Measurements from ENCODE around the gene TCEA3. TPM values are rescaled to one million over a fixed set of nuclear protein-coding genes. Genes with fewer than 3 reads are reported as not detected.

TCEA3 gene
- total RNA-seq, 2 experiments from 2014 or later = 7.0 to 8.3 TPM

GRCh38 chr1:23403735-23404486, 20.6 kb downstream of the TCEA3 start:
- TF ChIP-seq, protein P1, sequence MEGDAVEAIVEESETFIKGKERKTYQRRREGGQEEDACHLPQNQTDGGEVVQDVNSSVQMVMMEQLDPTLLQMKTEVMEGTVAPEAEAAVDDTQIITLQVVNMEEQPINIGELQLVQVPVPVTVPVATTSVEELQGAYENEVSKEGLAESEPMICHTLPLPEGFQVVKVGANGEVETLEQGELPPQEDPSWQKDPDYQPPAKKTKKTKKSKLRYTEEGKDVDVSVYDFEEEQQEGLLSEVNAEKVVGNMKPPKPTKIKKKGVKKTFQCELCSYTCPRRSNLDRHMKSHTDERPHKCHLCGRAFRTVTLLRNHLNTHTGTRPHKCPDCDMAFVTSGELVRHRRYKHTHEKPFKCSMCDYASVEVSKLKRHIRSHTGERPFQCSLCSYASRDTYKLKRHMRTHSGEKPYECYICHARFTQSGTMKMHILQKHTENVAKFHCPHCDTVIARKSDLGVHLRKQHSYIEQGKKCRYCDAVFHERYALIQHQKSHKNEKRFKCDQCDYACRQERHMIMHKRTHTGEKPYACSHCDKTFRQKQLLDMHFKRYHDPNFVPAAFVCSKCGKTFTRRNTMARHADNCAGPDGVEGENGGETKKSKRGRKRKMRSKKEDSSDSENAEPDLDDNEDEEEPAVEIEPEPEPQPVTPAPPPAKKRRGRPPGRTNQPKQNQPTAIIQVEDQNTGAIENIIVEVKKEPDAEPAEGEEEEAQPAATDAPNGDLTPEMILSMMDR (IDR thresholded peaks at IDR 0.05) = peak; percentile 87
- Mint-ChIP-seq H3K4me3 (no peak overlapping the region), H3K36me3 (ENCODE audit: low read depth) (no peaks in the 10 kb centered on the region), H3K4me1 (ENCODE audit: low read depth) (peaks cover 4% of the 10 kb centered on the region), H3K9me3 (no peaks in the 10 kb centered on the region), H3K27me3 (no peaks in the 10 kb centered on the region), H3K27ac (no peak overlapping the region)
- CTCF ChIA-PET = interaction anchor here (0.6 to 3.7 kb wide), 45 partner anchors 9 to 269 kb away, joined by 3 to 22 read pairs (median 4); partner anchors contain the start of genes HNRNPR and TCEA3
- POLR2A ChIA-PET = interaction anchor here (0.9 to 2.3 kb wide), 6 partner anchors 21 to 65 kb away, joined by 3 to 16 read pairs (median 4); partner anchors contain the start of genes HNRNPR and TCEA3
- DNase-seq (peak; percentile 93), ATAC-seq (peak; percentile 99)
- intact Hi-C loops (cut with micrococcal nuclease) = no loop called here

DNA sequence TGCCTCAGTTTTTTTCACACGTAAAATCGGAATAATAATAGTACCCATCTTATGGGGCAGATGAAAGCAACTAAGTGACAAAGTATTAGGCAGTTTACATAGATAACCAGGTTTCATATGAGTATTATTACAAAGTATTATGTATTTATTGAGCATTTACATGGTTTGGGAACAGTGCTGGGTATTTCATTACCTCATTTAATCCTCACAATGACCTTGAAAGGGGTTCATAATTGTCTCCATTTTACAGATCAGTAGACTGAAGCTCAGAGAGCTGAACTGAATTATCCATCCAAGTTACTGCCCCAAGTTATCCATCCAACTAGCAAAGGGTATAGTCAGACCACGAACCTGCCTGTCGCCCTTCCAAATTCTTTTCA, 21.2 kb downstream of the TCEA3 start:
- POLR2A ChIA-PET = interaction anchor here (0.9 to 2.3 kb wide), 5 partner anchors 31 to 65 kb away, joined by 3 to 16 read pairs (median 4); partner anchors contain the start of gene HNRNPR
- Mint-ChIP-seq H3K4me3 (no peak overlapping the region), H3K4me1 (ENCODE audit: low read depth) (peaks cover 4% of the 10 kb centered on the region), H3K27me3 (no peaks in the 10 kb centered on the region), H3K27ac (no peak overlapping the region), H3K36me3 (ENCODE audit: low read depth) (no peaks in the 10 kb centered on the region), H3K9me3 (no peaks in the 10 kb centered on the region)
- intact Hi-C loops (cut with micrococcal nuclease) = no loop called here
- ATAC-seq (no peak), DNase-seq (no peak)
- CTCF ChIA-PET = interaction anchor here (0.6 to 3.7 kb wide), 35 partner anchors 10 to 270 kb away, joined by 3 to 22 read pairs (median 5); partner anchors contain the start of genes HNRNPR and TCEA3
- TF ChIP-seq, protein P1 (IDR thresholded peaks at IDR 0.05) = no peak

- Mint-ChIP-seq H3K4me1 (ENCODE audit: low read depth) (peaks cover 4% of the 10 kb centered on the region), H3K27me3 (no peaks in the 10 kb centered on the region), H3K4me3 (no peak overlapping the region), H3K36me3 (ENCODE audit: low read depth) (no peaks in the 10 kb centered on the region), H3K27ac (no peak overlapping the region), H3K9me3 (no peaks in the 10 kb centered on the region)
- POLR2A ChIA-PET = interaction anchor here (1.0 to 2.3 kb wide), 3 partner anchors 35 to 65 kb away, joined by 4 to 16 read pairs (median 5); partner anchors contain the start of gene HNRNPR
- no peak for ATAC-seq
- intact Hi-C loops (cut with micrococcal nuclease) = no loop called here
- CTCF ChIA-PET = interaction anchor here (0.7 to 3.7 kb wide), 20 partner anchors 10 to 197 kb away, joined by 3 to 22 read pairs (median 7); partner anchors contain the start of gene HNRNPR
- DNase-seq = no peak
- TF ChIP-seq, protein P1 (IDR thresholded peaks at IDR 0.05) = no peak
Measured at GRCh38 chr1:23403038-23403336, 21.6 kb downstream of the TCEA3 start.

DNA sequence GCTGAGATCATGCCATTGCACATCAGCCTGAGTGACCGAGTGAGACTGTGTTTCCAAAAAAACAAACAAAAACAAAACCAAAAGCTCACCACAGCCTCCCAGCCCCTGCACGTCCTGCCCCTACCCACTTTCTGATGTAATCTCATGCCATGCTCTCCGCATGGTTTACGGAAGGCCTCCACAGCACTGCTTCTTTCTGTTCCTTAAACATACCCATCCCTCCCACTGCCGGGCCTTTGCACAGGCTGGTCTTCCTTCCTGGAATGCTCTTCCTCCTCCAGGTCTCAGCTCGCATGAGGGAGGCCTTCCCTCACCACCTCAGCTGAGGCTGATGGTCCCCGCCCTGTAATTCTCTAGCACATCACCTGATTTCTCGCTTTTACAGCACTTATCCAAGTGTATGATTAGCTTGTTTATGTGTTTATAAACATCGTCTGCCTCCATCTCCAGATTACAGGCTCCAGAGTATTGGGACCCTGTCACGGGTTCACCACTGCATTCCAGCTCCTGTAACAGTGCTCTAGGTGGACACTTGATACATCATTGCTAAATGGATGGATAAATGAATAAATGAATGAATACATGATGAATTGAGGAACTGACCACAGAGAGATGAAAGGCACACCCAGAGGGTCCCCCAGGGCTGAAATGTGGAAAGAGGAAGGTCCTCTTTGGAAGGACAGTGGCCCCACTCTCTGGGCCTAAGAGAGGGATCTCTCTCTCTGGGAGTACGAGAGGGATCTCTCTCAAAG, 22.1 kb downstream of the TCEA3 start:
- peaks cover 4% of the 10 kb centered on the region for H3K4me1 Mint-ChIP-seq (ENCODE audit: low read depth)
- ATAC-seq (no peak), DNase-seq (no peak)
- no peaks in the 10 kb centered on the region for H3K9me3 Mint-ChIP-seq
- intact Hi-C loops (cut with micrococcal nuclease) = no loop called here
- H3K27me3 Mint-ChIP-seq = no peaks in the 10 kb centered on the region
- ChIA-PET CTCF (interaction anchor here (1.2 to 3.7 kb wide), 13 partner anchors 13 to 196 kb away, joined by 3 to 22 read pairs (median 8); partner anchors contain the start of gene HNRNPR), POLR2A (interaction anchor here (2.3 kb wide), 1 partner anchor 58 kb away, joined by 16 read pairs; the partner anchor contains the start of gene HNRNPR)
- no peaks in the 10 kb centered on the region for H3K36me3 Mint-ChIP-seq (ENCODE audit: low read depth)
- TF ChIP-seq, protein P1 (IDR thresholded peaks at IDR 0.05) = no peak
- no peak overlapping the region for H3K4me3 Mint-ChIP-seq
- H3K27ac Mint-ChIP-seq = no peak overlapping the region
